ENCODE measurements around the gene ASTN2. TPM values are rescaled to one million over a fixed set of nuclear protein-coding genes. Genes with fewer than 3 reads are reported as not detected.

ASTN2 gene
- total and polyA plus RNA-seq, 9 of the 15 experiments (the other 6 are each of a cell fraction or from before 2014, with no cell fraction given), result 0.56 to 3.5 (median 1.9) TPM

DNA sequence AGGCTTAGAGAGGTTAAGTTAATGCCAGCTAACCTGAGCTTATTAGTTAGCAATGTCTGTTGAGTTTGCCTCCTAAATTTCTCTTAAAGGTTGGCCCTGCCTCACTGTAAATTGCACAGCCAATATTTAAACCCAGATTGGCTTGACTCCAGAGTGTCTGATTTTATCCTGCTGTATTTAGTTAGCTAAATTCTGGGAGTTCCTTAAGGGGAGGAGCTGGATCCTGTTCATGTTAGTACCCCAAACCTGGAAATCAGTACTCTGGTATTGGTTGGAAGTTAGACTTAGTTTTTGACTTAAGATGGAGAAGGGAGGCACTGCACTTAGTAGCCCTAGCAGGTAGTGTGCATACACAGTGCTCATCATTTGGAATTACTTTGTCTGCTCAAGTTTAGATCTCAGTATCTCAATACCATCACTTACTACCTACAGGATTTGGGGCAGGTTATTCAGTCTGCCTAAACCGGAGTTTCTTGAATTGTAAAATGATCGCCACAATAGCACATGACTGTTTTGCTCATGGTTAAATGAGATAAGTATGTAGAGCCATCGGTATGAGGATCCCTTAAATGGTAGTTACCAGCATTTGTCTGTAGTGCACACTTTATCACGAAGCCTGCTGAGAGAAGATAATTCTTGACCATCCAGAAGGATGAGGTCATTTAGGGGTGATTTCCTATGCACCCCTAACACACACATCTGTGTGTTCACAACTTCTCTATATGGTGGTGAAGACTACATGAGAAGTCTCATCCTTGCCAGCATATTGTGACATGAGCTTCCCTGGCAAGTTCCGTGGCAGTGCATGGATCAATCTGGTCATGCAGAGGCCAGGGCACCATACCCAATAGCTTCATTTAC lies 992.5 kb downstream of the ASTN2 start (continued):
- TF ChIP-seq, protein P1, sequence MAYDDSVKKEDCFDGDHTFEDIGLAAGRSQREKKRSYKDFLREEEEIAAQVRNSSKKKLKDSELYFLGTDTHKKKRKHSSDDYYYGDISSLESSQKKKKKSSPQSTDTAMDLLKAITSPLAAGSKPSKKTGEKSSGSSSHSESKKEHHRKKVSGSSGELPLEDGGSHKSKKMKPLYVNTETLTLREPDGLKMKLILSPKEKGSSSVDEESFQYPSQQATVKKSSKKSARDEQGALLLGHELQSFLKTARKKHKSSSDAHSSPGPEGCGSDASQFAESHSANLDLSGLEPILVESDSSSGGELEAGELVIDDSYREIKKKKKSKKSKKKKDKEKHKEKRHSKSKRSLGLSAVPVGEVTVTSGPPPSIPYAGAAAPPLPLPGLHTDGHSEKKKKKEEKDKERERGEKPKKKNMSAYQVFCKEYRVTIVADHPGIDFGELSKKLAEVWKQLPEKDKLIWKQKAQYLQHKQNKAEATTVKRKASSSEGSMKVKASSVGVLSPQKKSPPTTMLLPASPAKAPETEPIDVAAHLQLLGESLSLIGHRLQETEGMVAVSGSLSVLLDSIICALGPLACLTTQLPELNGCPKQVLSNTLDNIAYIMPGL (CRISPR knock-in tag; IDR thresholded peaks at IDR 0.05), result no peak
- TF ChIP-seq, protein P2, sequence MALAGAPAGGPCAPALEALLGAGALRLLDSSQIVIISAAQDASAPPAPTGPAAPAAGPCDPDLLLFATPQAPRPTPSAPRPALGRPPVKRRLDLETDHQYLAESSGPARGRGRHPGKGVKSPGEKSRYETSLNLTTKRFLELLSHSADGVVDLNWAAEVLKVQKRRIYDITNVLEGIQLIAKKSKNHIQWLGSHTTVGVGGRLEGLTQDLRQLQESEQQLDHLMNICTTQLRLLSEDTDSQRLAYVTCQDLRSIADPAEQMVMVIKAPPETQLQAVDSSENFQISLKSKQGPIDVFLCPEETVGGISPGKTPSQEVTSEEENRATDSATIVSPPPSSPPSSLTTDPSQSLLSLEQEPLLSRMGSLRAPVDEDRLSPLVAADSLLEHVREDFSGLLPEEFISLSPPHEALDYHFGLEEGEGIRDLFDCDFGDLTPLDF (CRISPR knock-in tag; IDR thresholded peaks at IDR 0.05), result no peak
- TF ChIP-seq STAT5A (IDR thresholded peaks at IDR 0.05; ENCODE audit: borderline replicate concordance, low read length) (peak; percentile 84), PTRF (tag; IDR thresholded peaks at IDR 0.05) (no peak), GATAD2B (IDR thresholded peaks at IDR 0.05; ENCODE audit: borderline replicate concordance) (peak; percentile 47; the same call in 1 of the 2 replicates), SMARCC2 (IDR thresholded peaks at IDR 0.05; ENCODE audit: low read depth) (no peak; the same call in 1 of the 2 replicates), FIP1L1 (IDR thresholded peaks at IDR 0.05; ENCODE audit: low read depth, low read length, poor library complexity, severe bottlenecking) (no peak), MEF2A (IDR thresholded peaks at IDR 0.05; ENCODE audit: control insufficient read depth, low read depth, low read length) (no peak), ARID1B (IDR thresholded peaks at IDR 0.05) (peak; percentile 98), KLF13 (tag; IDR thresholded peaks at IDR 0.05; ENCODE audit: borderline replicate concordance, low read depth) (no peak), ZNF507 (tag; conservative IDR thresholded peaks at IDR 0.05) (no peak), RNF2 (IDR thresholded peaks at IDR 0.05) (peak; percentile 70), RFX7 (CRISPR knock-in tag; IDR thresholded peaks at IDR 0.05) (no peak), NR2F6 (CRISPR knock-in tag; IDR thresholded peaks at IDR 0.05) (no peak), RHOXF2B (CRISPR knock-in tag; conservative IDR thresholded peaks at IDR 0.05) (no peak), ZBTB17 (CRISPR knock-in tag; IDR thresholded peaks at IDR 0.05) (peak; percentile 41; the same call in 1 of the 2 replicates), SIN3B (IDR thresholded peaks at IDR 0.05; ENCODE audit: low read depth) (no peak), ZNF41 (CRISPR knock-in tag; conservative IDR thresholded peaks at IDR 0.05) (peak; percentile 75), THRAP3 (IDR thresholded peaks at IDR 0.05; ENCODE audit: borderline replicate concordance) (no peak), HDGF (IDR thresholded peaks at IDR 0.05) (no peak), NCOA1 (IDR thresholded peaks at IDR 0.05; ENCODE audit: low read depth) (peak; percentile 82)
- TF ChIP-seq, protein P3, sequence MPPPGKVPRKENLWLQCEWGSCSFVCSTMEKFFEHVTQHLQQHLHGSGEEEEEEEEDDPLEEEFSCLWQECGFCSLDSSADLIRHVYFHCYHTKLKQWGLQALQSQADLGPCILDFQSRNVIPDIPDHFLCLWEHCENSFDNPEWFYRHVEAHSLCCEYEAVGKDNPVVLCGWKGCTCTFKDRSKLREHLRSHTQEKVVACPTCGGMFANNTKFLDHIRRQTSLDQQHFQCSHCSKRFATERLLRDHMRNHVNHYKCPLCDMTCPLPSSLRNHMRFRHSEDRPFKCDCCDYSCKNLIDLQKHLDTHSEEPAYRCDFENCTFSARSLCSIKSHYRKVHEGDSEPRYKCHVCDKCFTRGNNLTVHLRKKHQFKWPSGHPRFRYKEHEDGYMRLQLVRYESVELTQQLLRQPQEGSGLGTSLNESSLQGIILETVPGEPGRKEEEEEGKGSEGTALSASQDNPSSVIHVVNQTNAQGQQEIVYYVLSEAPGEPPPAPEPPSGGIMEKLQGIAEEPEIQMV (tag; conservative IDR thresholded peaks at IDR 0.05; ENCODE audit: low read depth), result peak; percentile 58; the same call in 1 of the 2 replicates
- TF ChIP-seq, protein P4, sequence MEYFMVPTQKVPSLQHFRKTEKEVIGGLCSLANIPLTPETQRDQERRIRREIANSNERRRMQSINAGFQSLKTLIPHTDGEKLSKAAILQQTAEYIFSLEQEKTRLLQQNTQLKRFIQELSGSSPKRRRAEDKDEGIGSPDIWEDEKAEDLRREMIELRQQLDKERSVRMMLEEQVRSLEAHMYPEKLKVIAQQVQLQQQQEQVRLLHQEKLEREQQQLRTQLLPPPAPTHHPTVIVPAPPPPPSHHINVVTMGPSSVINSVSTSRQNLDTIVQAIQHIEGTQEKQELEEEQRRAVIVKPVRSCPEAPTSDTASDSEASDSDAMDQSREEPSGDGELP (CRISPR knock-in tag; IDR thresholded peaks at IDR 0.05; ENCODE audit: borderline replicate concordance), result no peak
- TF ChIP-seq, protein P5, sequence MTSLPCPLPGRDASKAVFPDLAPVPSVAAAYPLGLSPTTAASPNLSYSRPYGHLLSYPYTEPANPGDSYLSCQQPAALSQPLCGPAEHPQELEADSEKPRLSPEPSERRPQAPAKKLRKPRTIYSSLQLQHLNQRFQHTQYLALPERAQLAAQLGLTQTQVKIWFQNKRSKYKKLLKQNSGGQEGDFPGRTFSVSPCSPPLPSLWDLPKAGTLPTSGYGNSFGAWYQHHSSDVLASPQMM (CRISPR knock-in tag; IDR thresholded peaks at IDR 0.05), result no peak

Data from K562 (cell line).